KOPT-K1 (cell line): ENCODE data around the gene ACBD6.

Experiments used
- H3K27ac ChIP-seq: fragments of 200-600 bp; sonication (generic); 2 replicates; pipeline ENCODE4 v1.5.1; 2016; ENCODE audit warnings: antibody characterized with exemption, mild to moderate bottlenecking, low read depth, low read length; ENCODE audit not compliant: poor library complexity, severe bottlenecking
- H3K36me3 ChIP-seq: fragments of 200-600 bp; sonication (generic); 2 replicates; pipeline ENCODE4 v1.5.1; 2017; ENCODE audit warnings: antibody characterized with exemption, mild to moderate bottlenecking, low read length, moderate library complexity; ENCODE audit not compliant: insufficient read depth
- H3K9me3 ChIP-seq: fragments of 200-600 bp; sonication (generic); 2 replicates; pipeline ENCODE4 v1.5.1; 2017; ENCODE audit warnings: antibody characterized with exemption, low read length, mild to moderate bottlenecking; ENCODE audit not compliant: insufficient read depth, poor library complexity, severe bottlenecking

The ACBD6 gene

GRCh38 chr1:180309338-180309737, 193.0 kb downstream of the ACBD6 start:
- H3K9me3 ChIP-seq = peaks cover 15% of the 10 kb centered on the region
- peaks cover 18% of the 10 kb centered on the region; the same call in 1 of the 2 replicates for H3K36me3 ChIP-seq
- no peak overlapping the region for H3K27ac ChIP-seq

GRCh38 chr1:180301135-180301742, 201.1 kb downstream of the ACBD6 start:
- H3K27ac ChIP-seq = no peak overlapping the region
- peaks cover 7% of the 10 kb centered on the region for H3K9me3 ChIP-seq
- H3K36me3 ChIP-seq = no peaks in the 10 kb centered on the region

GRCh38 chr1:180299479-180300221, 202.7 kb downstream of the ACBD6 start:
- Histone ChIP-seq H3K9me3 (no peaks in the 10 kb centered on the region), H3K36me3 (no peaks in the 10 kb centered on the region), H3K27ac (no peak overlapping the region)

- peaks cover 6% of the 10 kb centered on the region for H3K9me3 ChIP-seq
- H3K36me3 ChIP-seq = no peaks in the 10 kb centered on the region
- H3K27ac ChIP-seq = no peak overlapping the region
These were observed 206.4 kb downstream of the ACBD6 start for GRCh38 chr1:180295999-180296398.

- peaks cover 6% of the 10 kb centered on the region for H3K9me3 ChIP-seq
These were observed 207.7 kb downstream of the ACBD6 start for GRCh38 chr1:180294711-180295110.

GRCh38 chr1:180291004-180291403, 211.4 kb downstream of the ACBD6 start:
- H3K36me3 ChIP-seq = peaks cover 12% of the 10 kb centered on the region
- H3K27ac ChIP-seq = no peak overlapping the region

More at GRCh38 chr1:180294711-180295110, 207.7 kb downstream of the ACBD6 start:
- no peak overlapping the region for H3K27ac ChIP-seq
- no peaks in the 10 kb centered on the region for H3K36me3 ChIP-seq

GRCh38 chr1:180290265-180291001, 211.9 kb downstream of the ACBD6 start:
- no peak overlapping the region for H3K27ac ChIP-seq
- H3K36me3 ChIP-seq = peaks cover 12% of the 10 kb centered on the region
- peaks cover 6% of the 10 kb centered on the region for H3K9me3 ChIP-seq

More at GRCh38 chr1:180291004-180291403, 211.4 kb downstream of the ACBD6 start:
- H3K9me3 ChIP-seq = peaks cover 6% of the 10 kb centered on the region

- H3K36me3 ChIP-seq = peaks cover 24% of the 10 kb centered on the region
These were observed 213.4 kb downstream of the ACBD6 start for GRCh38 chr1:180288940-180289339.

GRCh38 chr1:180287988-180288705, 214.2 kb downstream of the ACBD6 start:
- Histone ChIP-seq H3K36me3 (peaks cover 26% of the 10 kb centered on the region), H3K27ac (no peak overlapping the region), H3K9me3 (peaks cover 6% of the 10 kb centered on the region)

More at GRCh38 chr1:180288940-180289339, 213.4 kb downstream of the ACBD6 start:
- Histone ChIP-seq H3K27ac (no peak overlapping the region), H3K9me3 (peaks cover 6% of the 10 kb centered on the region)

- H3K27ac ChIP-seq = no peak overlapping the region
- H3K9me3 ChIP-seq = no peaks in the 10 kb centered on the region
- H3K36me3 ChIP-seq = peaks cover 30% of the 10 kb centered on the region
These were observed 216.0 kb downstream of the ACBD6 start for GRCh38 chr1:180286417-180286816.

GRCh38 chr1:180283098-180283497, 219.3 kb downstream of the ACBD6 start:
- no peak overlapping the region for H3K27ac ChIP-seq
- peaks cover 46% of the 10 kb centered on the region for H3K36me3 ChIP-seq
- H3K9me3 ChIP-seq = no peaks in the 10 kb centered on the region

- no peak overlapping the region for H3K27ac ChIP-seq
- H3K36me3 ChIP-seq = peaks cover 46% of the 10 kb centered on the region
- no peaks in the 10 kb centered on the region for H3K9me3 ChIP-seq
These were observed 219.9 kb downstream of the ACBD6 start for GRCh38 chr1:180282401-180283044.

GRCh38 chr1:180281490-180281889, 220.9 kb downstream of the ACBD6 start:
- H3K9me3 ChIP-seq = no peaks in the 10 kb centered on the region
- no peak overlapping the region for H3K27ac ChIP-seq
- peaks cover 47% of the 10 kb centered on the region for H3K36me3 ChIP-seq

GRCh38 chr1:180280617-180281016, 221.8 kb downstream of the ACBD6 start:
- H3K36me3 ChIP-seq = peaks cover 51% of the 10 kb centered on the region
- H3K27ac ChIP-seq = no peak overlapping the region
- H3K9me3 ChIP-seq = no peaks in the 10 kb centered on the region
